HepG2 (cell line): ENCODE results near the gene SURF2. TPM values are rescaled to one million over a fixed set of nuclear protein-coding genes. Genes with fewer than 3 reads are reported as not detected.

Experiments used
- JUND ChIP-seq: sonication (generic); formaldehyde crosslinking; IDR thresholded peaks from 2 replicates; pipeline ENCODE4 v1.8.0; 2022; ENCODE audit warnings: mild to moderate bottlenecking, missing genetic modification reagents
- PHF8 ChIP-seq: sonication (generic); formaldehyde crosslinking; IDR thresholded peaks from 2 replicates; pipeline ENCODE4 v1.5.0; 2020; ENCODE audit warnings: missing genetic modification reagents
- POLR2G ChIP-seq: fragments of 200-400 bp; formaldehyde crosslinking; IDR thresholded peaks from 2 replicates; pipeline ENCODE4 v1.6.1; 2018; ENCODE audit warnings: mild to moderate bottlenecking, low read depth, low read length, moderate library complexity
- RAD21 ChIP-seq: fragments of 450-650 bp; formaldehyde crosslinking; IDR thresholded peaks from 2 replicates; pipeline ENCODE4 v1.5.0; 2020; ENCODE audit warnings: mild to moderate bottlenecking
- SMAD1 ChIP-seq: sonication (generic); formaldehyde crosslinking; IDR thresholded peaks from 2 replicates; pipeline ENCODE4 v1.4.0; 2020; ENCODE audit warnings: missing genetic modification reagents, low read depth, mild to moderate bottlenecking, borderline replicate concordance
- SOX13 ChIP-seq, 3 experiments: fragments of 450-650 bp in 1 of 3; sonication (generic) in 1 of 3; formaldehyde crosslinking in 1 of 3; IDR thresholded peaks in 2 of 3; conservative IDR thresholded peaks in 1 of 3; 2 replicates each; pipeline versions ENCODE4 v1.5.0 to v1.6.1; 2016 to 2020; ENCODE audit warnings: antibody characterized with exemption in 1 of 3, mild to moderate bottlenecking in 1 of 3, missing compliant biosample characterization in 1 of 3, missing genetic modification reagents in 1 of 3, moderate library complexity in 1 of 3
- STAG1 ChIP-seq: sonication (generic); formaldehyde crosslinking; IDR thresholded peaks from 2 replicates; pipeline ENCODE4 v1.4.0; 2020; ENCODE audit warnings: missing genetic modification reagents
- TBX2 ChIP-seq: sonication (generic); formaldehyde crosslinking; IDR thresholded peaks from 2 replicates; pipeline ENCODE4 v1.5.0; 2020; ENCODE audit warnings: missing genetic modification reagents, mild to moderate bottlenecking, borderline replicate concordance
- ZKSCAN8 ChIP-seq: IDR thresholded peaks from 2 replicates; pipeline ENCODE4 v1.6.1; 2016; ENCODE audit warnings: borderline replicate concordance, missing genetic modification reagents, missing compliant biosample characterization
- ZSCAN21 ChIP-seq: sonication (generic); formaldehyde crosslinking; IDR thresholded peaks from 2 replicates; pipeline ENCODE4 v1.8.0; 2022; ENCODE audit warnings: mild to moderate bottlenecking, missing genetic modification reagents, moderate library complexity, borderline replicate concordance
- polyA plus RNA-seq, 8 experiments: library from polyadenylated mRNA; depleted of rRNA in 3 of 8; stranded (reverse) in 7 of 8; unstranded in 1 of 8; fragments of >200 nt; fragmentation: Illumina TruSeq in 4 of 8; extraction: Trizol in 4 of 8; gene quantifications; 2 replicates each; pipeline versions ENCODE4 v1.2.1 to v1.2.3, GENCODE V29; 2011 to 2016; ENCODE audit warnings: low read depth in 4 of 8, missing spikeins in 1 of 8, mixed read lengths in 1 of 8; ENCODE audit not compliant: insufficient read depth in 1 of 8
- total RNA-seq, 5 experiments: library from RNA; depleted of rRNA; stranded (reverse); fragments of >200 nt; fragmentation: Illumina TruSeq; extraction: Trizol; gene quantifications; 2 replicates each; pipeline ENCODE4 v1.2.3, GENCODE V29; 2016; ENCODE audit warnings: low read depth in 1 of 5
- TF ChIP-seq, protein P1 (sequence below): sonication (generic); formaldehyde crosslinking; IDR thresholded peaks from 2 replicates; pipeline ENCODE4 v1.4.0; 2020; ENCODE audit warnings: missing genetic modification reagents

SURF2 gene
- total and polyA plus RNA-seq, 2 of the 13 experiments (the other 11 are each of a cell fraction or from before 2014, with no cell fraction given), result 6.3 to 13.6 TPM

DNA sequence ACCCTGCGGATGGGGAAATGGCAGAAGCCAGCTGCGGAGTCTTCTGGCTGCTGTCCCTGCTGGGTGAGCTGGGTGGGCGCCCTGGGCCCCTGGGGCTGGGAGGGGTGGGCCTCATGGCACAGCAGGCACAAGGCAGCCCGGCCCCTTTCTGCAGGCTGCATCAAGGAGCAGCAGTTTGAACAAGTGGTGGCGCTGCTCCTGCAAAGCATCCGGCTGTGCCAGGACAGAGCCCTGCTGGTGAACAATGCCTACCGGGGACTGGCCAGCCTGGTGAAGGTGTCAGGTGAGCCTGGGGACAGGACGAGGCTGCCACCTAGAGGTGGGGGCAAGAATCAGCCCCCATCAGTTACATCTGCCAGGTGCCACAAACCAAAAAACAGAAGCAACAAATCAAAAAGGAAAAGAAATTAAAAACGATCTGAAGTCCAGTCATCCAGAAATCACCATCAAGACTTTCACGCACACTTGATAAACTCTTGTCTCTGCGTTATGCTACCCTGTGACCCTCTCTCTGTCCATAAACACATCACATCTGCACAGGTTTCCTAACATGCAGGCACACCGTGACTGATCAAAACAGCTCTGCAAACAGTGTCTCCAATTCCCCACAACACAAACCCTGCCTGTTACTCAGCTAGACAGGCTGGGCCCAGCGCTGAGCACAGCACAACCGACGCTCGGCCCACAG, 47.6 kb downstream of the SURF2 start (continued):
- TF ChIP-seq SOX13 (IDR thresholded peaks at IDR 0.05), result no peak
- TF ChIP-seq SOX13 (CRISPR knock-in tag; conservative IDR thresholded peaks at IDR 0.05 in 1 of 2, IDR thresholded peaks at IDR 0.05 in 1 of 2), result no peak
- no peak for TF ChIP-seq PHF8 (CRISPR knock-in tag)
- no peak for TF ChIP-seq ZKSCAN8 (CRISPR knock-in tag)
- peak; percentile 49; the same call in 1 of the 2 replicates for TF ChIP-seq POLR2G
- TF ChIP-seq, protein P1, sequence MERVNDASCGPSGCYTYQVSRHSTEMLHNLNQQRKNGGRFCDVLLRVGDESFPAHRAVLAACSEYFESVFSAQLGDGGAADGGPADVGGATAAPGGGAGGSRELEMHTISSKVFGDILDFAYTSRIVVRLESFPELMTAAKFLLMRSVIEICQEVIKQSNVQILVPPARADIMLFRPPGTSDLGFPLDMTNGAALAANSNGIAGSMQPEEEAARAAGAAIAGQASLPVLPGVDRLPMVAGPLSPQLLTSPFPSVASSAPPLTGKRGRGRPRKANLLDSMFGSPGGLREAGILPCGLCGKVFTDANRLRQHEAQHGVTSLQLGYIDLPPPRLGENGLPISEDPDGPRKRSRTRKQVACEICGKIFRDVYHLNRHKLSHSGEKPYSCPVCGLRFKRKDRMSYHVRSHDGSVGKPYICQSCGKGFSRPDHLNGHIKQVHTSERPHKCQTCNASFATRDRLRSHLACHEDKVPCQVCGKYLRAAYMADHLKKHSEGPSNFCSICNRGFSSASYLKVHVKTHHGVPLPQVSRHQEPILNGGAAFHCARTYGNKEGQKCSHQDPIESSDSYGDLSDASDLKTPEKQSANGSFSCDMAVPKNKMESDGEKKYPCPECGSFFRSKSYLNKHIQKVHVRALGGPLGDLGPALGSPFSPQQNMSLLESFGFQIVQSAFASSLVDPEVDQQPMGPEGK (CRISPR knock-in tag), result peak; percentile 53; the same call in 1 of the 2 replicates
- TF ChIP-seq TBX2 (CRISPR knock-in tag), result no peak
- TF ChIP-seq JUND (CRISPR knock-in tag), result no peak
- peak; percentile 88 for TF ChIP-seq STAG1
- TF ChIP-seq SMAD1 (CRISPR knock-in tag), result 0 out of 2 replicates have a peak, but pooled peaks have one; percentile 14
- TF ChIP-seq ZSCAN21 (CRISPR knock-in tag), result 0 out of 2 replicates have a peak, but pooled peaks have one; percentile 30
- TF ChIP-seq RAD21, result peak; percentile 74
